ENCODE measurements around the gene MATN1.

The MATN1 gene

GRCh38 chr1:30761381-30762151 lies 38.2 kb upstream of the MATN1 start:
- DNase-seq = peak; percentile 37 to 51
- no peak for TF ChIP-seq GATA1 (IDR thresholded peaks at IDR 0.05; ENCODE audit: low read depth, low read length)
- no peak for TF ChIP-seq POLR2A (IDR thresholded peaks at IDR 0.05; ENCODE audit: low read length)

- DNase-seq = peak; percentile 43 to 57
- TF ChIP-seq POLR2A (IDR thresholded peaks at IDR 0.05; ENCODE audit: low read length) (no peak), GATA1 (IDR thresholded peaks at IDR 0.05; ENCODE audit: low read depth, low read length) (no peak)
Measured at GRCh38 chr1:30760596-30761324, 37.4 kb upstream of the MATN1 start.

- no peak for DNase-seq
- TF ChIP-seq POLR2A (IDR thresholded peaks at IDR 0.05; ENCODE audit: low read length) = no peak
- no peak for TF ChIP-seq GATA1 (IDR thresholded peaks at IDR 0.05; ENCODE audit: low read depth, low read length)
Measured at GRCh38 chr1:30759718-30760281, 36.4 kb upstream of the MATN1 start.

GRCh38 chr1:30758785-30759380 lies 35.5 kb upstream of the MATN1 start:
- TF ChIP-seq GATA1 (IDR thresholded peaks at IDR 0.05; ENCODE audit: low read depth, low read length) = no peak
- TF ChIP-seq POLR2A (IDR thresholded peaks at IDR 0.05; ENCODE audit: low read length) = peak; percentile 40
- DNase-seq = peak; percentile 72 to 86

- no peak for TF ChIP-seq GATA1 (IDR thresholded peaks at IDR 0.05; ENCODE audit: low read depth, low read length)
- no peak for TF ChIP-seq POLR2A (IDR thresholded peaks at IDR 0.05; ENCODE audit: low read length)
- no peak for DNase-seq
Measured at GRCh38 chr1:30758121-30758688, 34.8 kb upstream of the MATN1 start.

DNA sequence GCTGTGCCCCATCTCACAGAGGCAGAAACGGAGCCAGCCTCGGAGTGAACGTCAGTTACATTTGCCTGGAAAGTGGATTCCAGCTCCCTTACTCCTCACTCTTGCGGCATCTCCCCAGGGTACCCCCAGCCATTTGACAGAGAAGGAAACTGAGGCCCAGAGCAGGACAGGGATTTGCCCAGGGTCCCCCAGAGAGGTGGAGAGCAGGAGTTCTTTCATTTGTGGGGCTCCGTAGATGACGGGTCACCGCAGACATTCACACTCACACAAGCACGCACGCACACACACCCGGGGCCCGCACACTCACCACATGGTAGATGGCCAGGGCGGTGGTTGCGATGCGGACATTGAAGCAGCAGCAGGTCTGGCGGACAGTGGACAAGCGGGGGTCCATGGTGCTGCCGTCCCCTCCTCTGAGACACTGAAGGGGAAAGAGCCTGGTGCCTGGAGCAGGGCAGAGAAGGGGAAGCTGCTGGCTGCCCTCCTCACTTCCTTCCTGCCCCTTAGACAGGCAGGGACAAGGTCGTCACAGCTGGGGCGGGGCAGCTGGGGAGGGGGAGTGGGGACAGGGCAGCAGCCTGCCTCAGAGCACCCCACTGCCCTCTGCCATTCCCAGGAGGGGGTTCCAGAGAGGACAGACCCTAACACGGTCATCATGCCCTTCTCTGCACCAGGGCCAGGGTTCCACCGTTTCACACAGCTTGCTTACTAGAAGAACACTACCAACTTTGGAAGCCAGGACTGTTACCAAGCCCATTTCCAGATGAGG lies 34.2 kb upstream of the MATN1 start, which contains the start of gene LAPTM5:
Gene LAPTM5 (minus strand): TSS at position 423 of the 769 bp plus-strand sequence. CDS start 29 bp downstream, at position 394.
- peak; percentile 67 for TF ChIP-seq POLR2A (IDR thresholded peaks at IDR 0.05; ENCODE audit: low read length)
- no peak for TF ChIP-seq GATA1 (IDR thresholded peaks at IDR 0.05; ENCODE audit: low read depth, low read length)
- DNase-seq = peak; percentile 68 to 70

DNA sequence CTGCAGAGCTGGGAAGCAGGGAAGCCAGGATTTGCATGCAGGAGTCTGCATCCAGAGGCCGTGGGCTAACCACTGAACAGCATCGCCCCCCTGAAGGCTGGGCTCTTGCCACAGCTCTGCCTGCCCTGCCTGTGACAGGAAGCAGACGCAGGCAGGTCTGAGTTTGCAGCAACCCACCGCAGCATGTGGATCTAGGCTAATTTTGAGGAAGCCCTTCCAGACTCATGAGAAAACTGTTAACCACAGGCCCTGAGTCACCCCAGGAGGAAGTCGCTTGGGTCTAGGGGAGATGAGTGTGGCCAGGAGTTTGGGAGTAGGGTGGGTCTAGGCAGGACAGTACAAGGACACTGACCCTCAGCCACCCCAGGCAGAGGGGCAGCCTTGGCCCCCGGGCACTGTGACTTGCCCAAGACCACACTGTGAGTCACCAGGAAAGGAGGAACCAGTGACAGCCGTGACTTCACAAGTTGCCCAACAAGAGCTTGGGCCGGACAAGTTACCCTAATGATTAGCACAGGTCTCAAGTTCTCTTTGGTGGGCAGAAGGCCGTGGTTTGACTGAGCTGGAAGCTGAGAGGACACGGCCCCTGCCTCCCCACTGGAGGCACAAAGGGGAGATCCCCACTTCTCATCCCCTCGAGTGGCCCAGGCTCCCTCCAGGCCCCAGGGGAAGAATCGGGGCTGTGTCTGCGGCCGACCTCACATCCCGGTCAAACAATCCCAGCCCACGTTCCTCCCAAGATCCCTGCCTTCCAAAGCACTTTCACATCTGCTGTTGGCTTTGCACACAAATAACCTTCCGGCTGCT lies 33.4 kb upstream of the MATN1 start:
- TF ChIP-seq POLR2A (IDR thresholded peaks at IDR 0.05; ENCODE audit: low read length) (peak; percentile 63), GATA1 (IDR thresholded peaks at IDR 0.05; ENCODE audit: low read depth, low read length) (no peak)
- DNase-seq = peak; percentile 80 to 87

- peak in 1 of 2 experiments; percentile 38 for DNase-seq
- no peak for TF ChIP-seq GATA1 (IDR thresholded peaks at IDR 0.05; ENCODE audit: low read depth, low read length)
- TF ChIP-seq POLR2A (IDR thresholded peaks at IDR 0.05; ENCODE audit: low read length) = no peak
Measured at GRCh38 chr1:30756206-30756544, 32.8 kb upstream of the MATN1 start.

GRCh38 chr1:30755746-30756145 lies 32.4 kb upstream of the MATN1 start:
- TF ChIP-seq GATA1 (IDR thresholded peaks at IDR 0.05; ENCODE audit: low read depth, low read length) (no peak), POLR2A (IDR thresholded peaks at IDR 0.05; ENCODE audit: low read length) (no peak)
- no peak for DNase-seq

DNA sequence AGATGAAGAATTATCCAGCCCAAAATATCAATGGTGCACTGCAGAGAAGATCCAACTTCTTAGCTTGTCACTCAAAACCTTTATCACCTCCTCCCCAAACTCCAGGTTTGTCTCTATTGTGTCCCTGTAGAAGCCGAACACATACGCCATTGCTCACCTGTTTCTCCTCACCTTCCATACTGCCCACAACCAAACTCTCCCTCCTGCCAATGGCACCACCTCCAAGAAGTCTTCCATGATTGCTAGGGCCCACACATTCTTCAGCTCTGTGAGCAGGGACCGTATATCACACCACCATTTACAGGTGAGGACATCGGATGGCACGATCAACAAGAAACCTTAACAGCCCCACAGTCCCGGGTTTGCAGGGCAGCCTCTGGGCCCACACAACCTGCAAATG lies 31.9 kb upstream of the MATN1 start:
- TF ChIP-seq POLR2A (IDR thresholded peaks at IDR 0.05; ENCODE audit: low read length) (no peak), GATA1 (IDR thresholded peaks at IDR 0.05; ENCODE audit: low read depth, low read length) (no peak)
- no peak for DNase-seq

- DNase-seq = no peak
- TF ChIP-seq POLR2A (IDR thresholded peaks at IDR 0.05; ENCODE audit: low read length) (peak; percentile 39), GATA1 (IDR thresholded peaks at IDR 0.05; ENCODE audit: low read depth, low read length) (no peak)
Measured at GRCh38 chr1:30754684-30755171, 31.3 kb upstream of the MATN1 start.

- DNase-seq = peak in 1 of 2 experiments; percentile 15
- TF ChIP-seq POLR2A (IDR thresholded peaks at IDR 0.05; ENCODE audit: low read length) (no peak), GATA1 (IDR thresholded peaks at IDR 0.05; ENCODE audit: low read depth, low read length) (no peak)
Measured at GRCh38 chr1:30753660-30754123, 30.3 kb upstream of the MATN1 start.
